ENCODE data around the gene SASH1. TPM values are rescaled to one million over a fixed set of nuclear protein-coding genes. Genes with fewer than 3 reads are reported as not detected.

The SASH1 gene
- total RNA-seq, 1 experiment from 2014 or later: 33.2 TPM

GRCh38 chr6:148395583-148396101 lies 53.0 kb downstream of the SASH1 start:
- Mint-ChIP-seq H3K27me3 (ENCODE audit: low read depth) (no peaks in the 10 kb centered on the region), H3K36me3 (ENCODE audit: insufficient read depth in 1 of 3, low read depth in 3 of 3) (peaks cover 2 to 22% (median 21%) of the 10 kb centered on the region in 3 experiments; a peak in 5 of 7 replicates), H3K9me3 (no peaks in the 10 kb centered on the region), H3K27ac (no peak overlapping the region; a peak in 1 of 7 replicates), H3K4me1 (peaks cover 8 to 15% of the 10 kb centered on the region in 2 experiments), H3K4me3 (no peak overlapping the region)
- H4K5ac ChIP-seq (ENCODE audit: insufficient read length, low read depth, low read length): no peak overlapping the region
- H3K14ac ChIP-seq (ENCODE audit: insufficient read depth, low read length): no peak overlapping the region
- WGBS (ENCODE audit: extremely low coverage, insufficient read length, low lambda C conversion rate): no CpG with 5 or more reads among the region's 1 CpG
- no peak overlapping the region for H2BK120ac ChIP-seq (ENCODE audit: low read depth, low read length, poor library complexity, severe bottlenecking)
- no peak overlapping the region for H2BK15ac ChIP-seq (ENCODE audit: low read depth, low read length)
- no peaks in the 10 kb centered on the region for H3K9me3 ChIP-seq (ENCODE audit: control insufficient read depth, low read depth, low read length)
- H3K79me1 ChIP-seq (ENCODE audit: insufficient read depth, low read depth, low read length, poor library complexity, severe bottlenecking): no peaks in the 10 kb centered on the region
- no peak for DNase-seq
- no peak overlapping the region for H2AK5ac ChIP-seq (ENCODE audit: insufficient read length, low read length)
- H3K79me2 ChIP-seq (ENCODE audit: insufficient read depth, low read length): no peaks in the 10 kb centered on the region
- no peak overlapping the region for H3T11ph ChIP-seq (ENCODE audit: low read length)
- no peak overlapping the region for H2BK12ac ChIP-seq (ENCODE audit: insufficient read length, low read depth, low read length)
- H3K27ac ChIP-seq (ENCODE audit: insufficient read length, low read depth, low read length): no peak overlapping the region
- no peak overlapping the region for H3K4ac ChIP-seq (ENCODE audit: low read depth, low read length)
- H4K20me1 ChIP-seq (ENCODE audit: control insufficient read depth, insufficient read depth, insufficient read length): no peaks in the 10 kb centered on the region
- no peak overlapping the region for H2BK5ac ChIP-seq (ENCODE audit: insufficient read length, low read length)
- H4K8ac ChIP-seq (replicated peaks; ENCODE audit: insufficient read length, low read depth, low read length): no peak overlapping the region
- H3K23me2 ChIP-seq (ENCODE audit: insufficient read length, low read depth, low read length, poor library complexity, severe bottlenecking): no peaks in the 10 kb centered on the region
- H3K23ac ChIP-seq (ENCODE audit: insufficient read length, low read depth, low read length): no peak overlapping the region
- no peak for TF ChIP-seq CTCF (conservative IDR thresholded peaks at IDR 0.05)
- no peak overlapping the region for H4K91ac ChIP-seq (ENCODE audit: insufficient read length, low read depth, low read length)
- no peak overlapping the region for H3K4me2 ChIP-seq (ENCODE audit: insufficient read depth, insufficient read length, low read length)
- no peak overlapping the region for H3K9ac ChIP-seq (ENCODE audit: extremely low read depth, insufficient read length, low read length)
- no peak overlapping the region for H3K18ac ChIP-seq (ENCODE audit: insufficient read length, low read depth, low read length)
- no peak overlapping the region for H2AFZ ChIP-seq (ENCODE audit: low read length)
- H3K56ac ChIP-seq (ENCODE audit: insufficient read length, low read depth, low read length): no peak overlapping the region
- H3K4me1 ChIP-seq (ENCODE audit: insufficient read depth, low read length): no peaks in the 10 kb centered on the region; the same call in 1 of the 2 replicates
- no peak overlapping the region for H2BK20ac ChIP-seq (ENCODE audit: low read depth, low read length, poor library complexity, severe bottlenecking)
- H3K27me3 ChIP-seq (ENCODE audit: insufficient read depth, low read length): no peaks in the 10 kb centered on the region
